Skin epidermis (tissue), 12 donors: ENCODE results near the gene KCTD15.
"Not testable (repeated sequence)": the region's sequence is repeated elsewhere in the genome, so short reads cannot be mapped to it uniquely, and the experiment has no call there.

Experiments
- H3K27ac ChIP-seq, 21 experiments: fragments of 200-600 bp; sonication (generic) in 11 of 21; one replicate each; pipeline ENCODE4 v1.5.0; 2020; ENCODE audit warnings: mild to moderate bottlenecking in 3 of 21, inconsistent platforms in 2 of 21, moderate library complexity in 2 of 21
- H3K4me3 ChIP-seq, 7 experiments: fragments of 200-600 bp; sonication (generic) in 2 of 7; one replicate each; pipeline ENCODE4 v1.5.0; 2020; ENCODE audit warnings: inconsistent platforms in 2 of 7, mild to moderate bottlenecking in 2 of 7, moderate library complexity in 1 of 7

Gene KCTD15

DNA sequence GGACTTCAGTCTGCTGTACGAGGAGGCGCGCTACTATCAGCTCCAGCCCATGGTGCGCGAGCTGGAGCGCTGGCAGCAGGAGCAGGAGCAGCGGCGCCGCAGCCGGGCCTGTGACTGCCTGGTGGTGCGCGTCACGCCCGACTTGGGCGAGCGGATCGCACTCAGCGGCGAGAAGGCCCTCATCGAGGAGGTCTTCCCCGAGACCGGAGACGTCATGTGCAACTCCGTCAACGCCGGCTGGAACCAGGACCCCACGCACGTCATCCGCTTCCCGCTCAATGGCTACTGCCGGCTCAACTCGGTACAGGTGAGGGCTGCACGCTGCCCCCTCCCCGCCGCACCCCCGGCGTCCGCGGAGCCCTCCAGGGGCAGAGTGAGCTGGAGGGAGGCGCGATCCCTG, 14.6 kb downstream of the KCTD15 start:
- H3K27ac ChIP-seq = no peak overlapping the region

DNA sequence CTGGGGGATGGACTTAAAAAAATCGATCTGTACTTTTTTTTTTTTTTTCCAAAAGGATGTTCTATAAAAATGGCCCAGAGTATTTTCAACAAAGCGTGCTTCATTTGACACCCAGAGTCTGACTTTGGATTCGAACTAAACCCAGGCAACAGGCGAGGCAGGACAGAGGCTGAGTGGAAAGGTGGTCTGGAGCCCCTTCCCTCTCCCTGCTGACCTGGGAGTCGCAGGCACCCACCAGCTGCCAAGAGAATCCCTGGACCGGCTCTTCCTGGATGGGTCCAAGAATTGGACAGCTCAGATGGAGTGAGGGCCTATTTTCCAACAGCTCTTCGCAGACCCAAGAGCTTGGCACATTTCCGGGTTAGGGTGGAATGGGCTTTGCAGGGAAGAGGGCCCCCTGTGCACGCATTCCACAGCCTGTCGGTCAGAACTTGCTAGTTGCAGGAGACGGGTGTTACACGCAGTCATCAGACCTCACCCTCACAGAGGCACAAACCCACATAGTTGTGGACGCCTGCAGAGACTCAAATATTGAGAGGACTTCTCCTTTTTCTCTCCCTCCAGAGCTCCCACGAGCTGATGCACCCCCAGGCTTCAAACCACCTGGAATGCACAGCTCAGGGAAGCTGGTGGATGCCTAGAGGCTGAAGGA, 15.2 kb downstream of the KCTD15 start:
- no peak overlapping the region for H3K27ac ChIP-seq
- H3K4me3 ChIP-seq = no peak overlapping the region

More for the DNA sequence above, 14.6 kb downstream of the KCTD15 start:
- H3K4me3 ChIP-seq = no peak overlapping the region

DNA sequence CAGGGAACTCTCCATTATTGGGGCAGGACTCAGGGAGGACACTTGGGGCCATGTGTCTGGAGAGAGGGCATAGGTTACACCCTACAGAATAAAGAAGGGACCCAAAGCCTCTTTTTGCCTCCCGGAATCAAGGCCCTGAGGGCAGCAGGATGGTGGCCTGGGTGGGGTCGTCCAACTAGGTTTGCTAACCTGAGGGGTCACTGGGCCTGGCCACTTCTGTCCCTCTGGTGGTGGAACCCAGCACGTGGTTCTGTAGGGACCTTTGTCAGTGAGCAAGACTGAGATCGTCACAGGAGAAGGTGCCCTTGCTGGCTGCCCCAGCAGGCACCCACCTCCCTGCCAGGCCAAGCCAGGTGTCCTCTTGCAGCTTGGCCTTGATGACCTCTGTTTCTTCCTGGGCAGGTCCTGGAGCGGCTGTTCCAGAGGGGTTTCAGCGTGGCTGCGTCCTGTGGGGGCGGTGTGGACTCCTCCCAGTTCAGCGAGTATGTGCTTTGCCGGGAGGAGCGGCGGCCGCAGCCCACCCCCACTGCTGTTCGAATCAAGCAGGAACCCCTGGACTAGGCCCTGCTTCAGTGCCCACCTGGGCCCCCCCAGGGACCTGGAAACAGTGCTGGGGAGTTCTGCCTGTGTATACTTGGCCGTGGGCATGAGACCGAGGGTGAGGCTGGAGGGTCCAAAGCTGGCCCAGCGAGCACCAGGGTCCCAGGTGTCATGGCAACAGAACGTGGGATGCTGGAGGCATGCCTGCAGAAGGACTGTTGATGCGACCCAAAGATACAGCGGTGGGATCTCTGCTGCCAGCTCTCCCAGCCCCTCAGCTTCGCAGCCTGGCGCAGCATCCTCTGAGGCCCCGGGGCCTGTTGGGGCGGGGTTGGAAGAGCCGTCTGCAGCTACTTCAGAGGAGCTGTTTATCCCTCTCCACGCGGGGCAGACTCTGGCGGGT, 16.0 kb downstream of the KCTD15 start:
- Histone ChIP-seq H3K4me3 (no peak overlapping the region), H3K27ac (no peak overlapping the region)

DNA sequence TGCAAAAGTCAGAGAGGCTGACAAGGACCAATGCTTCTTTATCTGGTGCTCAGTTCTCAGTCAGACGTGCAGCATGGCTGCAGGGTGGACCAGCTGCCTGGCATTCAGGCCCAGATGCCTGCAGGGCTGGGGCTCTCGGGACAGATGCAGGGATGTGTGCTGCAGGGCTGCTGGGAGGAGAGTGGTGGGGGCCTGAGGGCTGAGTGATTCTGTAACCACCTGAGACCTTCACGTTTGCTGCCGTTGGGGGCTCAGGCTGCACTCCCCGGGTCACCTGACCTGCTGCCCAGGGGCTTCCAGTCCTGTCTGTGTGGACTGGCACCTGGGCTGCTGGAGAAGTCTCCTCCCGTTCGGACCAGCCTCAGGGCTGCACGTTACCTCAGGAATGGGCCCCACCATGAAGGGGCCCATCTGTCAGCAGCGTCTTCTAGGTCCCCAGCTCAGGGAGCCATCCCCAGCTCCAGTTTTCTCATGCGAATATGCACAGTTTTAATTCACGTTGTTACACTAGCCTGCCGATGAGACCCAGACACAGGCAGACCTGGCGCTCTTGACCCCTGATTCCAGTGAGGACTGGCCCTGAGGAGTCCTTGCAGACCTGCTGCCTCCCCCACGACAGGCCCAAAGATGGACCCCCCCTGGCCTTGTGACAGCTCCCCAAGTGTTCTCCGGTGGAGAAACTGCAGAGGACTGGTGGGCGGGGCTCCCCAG, 16.9 kb downstream of the KCTD15 start:
- Histone ChIP-seq H3K27ac (no peak overlapping the region), H3K4me3 (no peak overlapping the region)

DNA sequence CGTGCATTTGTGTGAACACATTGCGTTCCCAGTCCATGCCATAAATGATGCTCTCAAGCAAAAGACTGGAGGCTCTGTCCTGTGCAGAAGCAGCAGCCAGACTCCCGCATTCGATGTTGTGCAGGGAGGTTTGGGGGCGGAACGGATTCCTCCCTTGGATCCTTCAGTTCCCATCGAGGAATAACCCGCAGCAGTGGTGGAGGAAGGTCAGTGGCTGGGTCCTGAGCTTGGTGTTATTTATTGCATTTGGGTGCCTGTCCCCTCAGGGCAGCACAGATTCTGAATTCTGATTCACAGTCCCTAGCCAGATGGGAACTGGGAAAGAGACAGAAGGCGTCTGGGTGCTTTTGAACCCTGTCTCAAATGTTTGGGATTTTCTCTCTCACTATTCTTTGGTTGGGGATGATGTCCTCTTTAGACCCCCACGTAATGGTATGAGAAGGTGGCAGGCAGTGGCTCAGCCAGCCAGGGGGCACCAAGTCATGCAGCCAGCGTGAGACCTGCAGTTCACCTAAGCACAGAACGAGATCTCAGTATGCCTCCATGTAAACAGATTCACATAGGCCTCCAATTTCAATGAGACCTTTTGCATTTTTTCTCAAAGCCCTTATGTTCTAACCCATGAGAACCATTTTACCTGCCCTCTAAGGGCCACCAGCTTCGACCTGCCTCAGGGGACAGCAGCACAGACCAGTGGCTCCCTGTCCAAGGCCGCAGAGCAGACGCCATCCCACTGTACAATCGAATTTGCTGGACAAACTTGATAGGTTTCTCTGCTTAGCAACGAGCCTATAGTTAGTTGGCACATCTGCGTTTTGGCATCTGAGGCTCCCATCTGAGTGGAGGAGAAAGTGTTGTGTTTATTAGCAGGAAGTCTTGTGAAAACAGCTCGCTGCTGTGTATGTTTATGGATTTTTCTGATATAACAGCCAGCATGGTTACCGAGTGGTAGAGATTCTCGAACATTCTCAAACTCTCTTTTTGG, 17.8 kb downstream of the KCTD15 start:
- H3K4me3 ChIP-seq = no peak overlapping the region
- H3K27ac ChIP-seq = peak overlapping the region in 2 of 21 experiments; percentile 15 to 27

DNA sequence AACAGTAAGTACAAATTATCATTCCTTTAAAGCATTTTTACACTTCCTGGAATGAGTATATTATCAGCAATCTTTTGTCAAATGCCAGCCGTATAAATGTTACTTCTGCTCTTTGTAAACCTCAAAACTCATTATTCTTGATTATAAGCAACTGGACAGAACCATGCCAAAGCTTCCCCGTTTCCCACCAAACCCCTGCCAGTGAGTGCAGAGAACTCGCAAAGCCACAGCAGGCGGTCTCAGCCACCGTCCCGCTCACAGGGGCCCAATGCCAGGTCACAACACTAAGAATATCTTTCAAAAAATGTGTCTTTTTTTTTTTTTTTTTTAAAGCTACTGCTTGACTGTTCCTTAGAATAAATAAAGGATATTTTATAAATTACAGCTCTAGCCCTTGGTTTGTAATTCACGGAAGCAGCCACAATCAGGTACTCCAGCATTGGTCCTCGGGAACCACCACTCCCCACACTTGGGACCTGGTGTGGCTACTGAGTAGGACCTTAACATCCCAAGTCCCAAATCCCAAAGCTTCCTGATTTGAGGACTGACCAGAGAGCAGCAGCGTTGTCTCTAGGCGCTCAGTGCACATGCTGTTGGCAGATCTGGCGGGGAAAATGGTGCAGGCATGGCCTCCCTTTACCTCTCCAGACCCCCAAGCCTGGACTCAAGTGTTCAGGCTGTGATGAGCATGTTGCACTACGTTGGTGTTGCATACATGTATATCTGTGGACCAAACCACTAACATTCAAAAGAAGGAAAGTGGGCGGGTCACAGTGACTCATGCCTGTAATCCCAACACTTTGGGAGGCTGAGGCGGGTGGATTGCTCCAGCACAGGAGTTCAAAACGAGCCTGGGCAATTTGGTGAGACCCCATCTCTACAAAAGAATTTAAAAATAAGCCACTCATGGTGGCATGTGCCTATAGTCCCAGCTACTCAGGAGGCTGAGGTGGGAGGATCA, 19.0 kb downstream of the KCTD15 start:
- Histone ChIP-seq H3K27ac (peak overlapping the region in 2 of 21 experiments; percentile 21 to 29), H3K4me3 (no peak overlapping the region)

DNA sequence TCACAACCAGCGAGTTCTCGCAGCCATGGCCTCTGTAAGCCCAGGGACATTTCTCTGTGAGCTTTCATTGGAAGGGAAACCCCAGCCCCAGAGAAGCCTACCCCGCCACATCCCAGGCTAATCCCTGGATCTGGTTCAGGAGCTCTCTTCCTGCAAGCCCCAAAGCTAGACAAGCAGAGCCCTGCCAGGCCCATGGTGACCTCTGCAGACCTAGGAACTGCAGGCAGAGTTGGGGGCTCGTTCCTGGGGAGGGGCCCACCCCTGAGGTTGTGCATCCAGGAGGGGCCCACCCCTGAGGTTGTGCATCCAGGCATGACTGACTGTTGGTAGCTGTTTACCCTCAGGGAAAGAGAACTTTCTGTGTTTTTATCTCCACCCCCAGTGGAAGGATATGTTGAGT, 21.7 kb downstream of the KCTD15 start:
- peak overlapping the region in 6 of 21 experiments; percentile 3 to 35 (median 20) for H3K27ac ChIP-seq
- H3K4me3 ChIP-seq = no peak overlapping the region

DNA sequence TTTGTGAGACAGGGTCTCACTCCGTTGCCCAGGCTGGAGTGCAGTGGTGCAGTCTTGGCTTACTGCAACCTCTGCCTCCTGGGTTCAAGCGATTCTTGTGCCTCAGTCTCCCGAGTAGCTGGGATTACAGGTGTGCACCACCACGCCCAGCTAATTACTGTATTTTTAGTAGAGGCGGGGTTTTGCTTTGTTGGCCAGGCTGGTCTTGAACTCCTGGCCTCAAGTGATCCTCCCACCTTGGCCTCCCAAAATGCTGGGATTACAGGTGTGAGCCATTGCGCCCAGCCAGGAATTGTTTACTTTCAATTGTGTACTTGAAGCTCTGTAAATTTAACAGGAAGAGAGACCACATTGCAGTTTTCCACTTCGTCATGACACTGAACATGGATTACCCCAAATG, 22.4 kb downstream of the KCTD15 start:
- not testable (repeated sequence) for H3K4me3 ChIP-seq
- H3K27ac ChIP-seq = peak overlapping the region in 18 of 21 experiments; percentile 73 to 98 (median 92)

DNA sequence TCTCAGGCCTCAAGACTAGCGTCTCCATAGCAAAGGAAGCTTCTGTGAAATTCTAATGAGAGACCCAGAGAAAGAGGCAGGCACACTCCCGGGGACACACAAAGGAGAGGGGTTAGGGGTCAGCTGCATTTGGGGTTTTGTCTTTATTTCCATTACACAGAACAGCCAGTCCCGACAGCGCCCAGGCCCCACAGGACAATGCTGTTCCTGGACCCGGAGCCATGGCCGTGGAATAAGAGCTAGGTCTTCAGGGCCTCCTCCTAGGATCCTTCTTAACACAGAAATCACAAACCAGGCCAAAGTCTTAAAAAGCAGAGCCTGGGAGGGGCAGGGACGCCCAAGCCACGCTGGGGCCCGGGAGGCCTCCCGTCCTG, 22.8 kb downstream of the KCTD15 start:
- Histone ChIP-seq H3K4me3 (peak overlapping the region; percentile 28 to 43 (median 34)), H3K27ac (peak overlapping the region in 20 of 21 experiments; percentile 73 to 98 (median 92))

DNA sequence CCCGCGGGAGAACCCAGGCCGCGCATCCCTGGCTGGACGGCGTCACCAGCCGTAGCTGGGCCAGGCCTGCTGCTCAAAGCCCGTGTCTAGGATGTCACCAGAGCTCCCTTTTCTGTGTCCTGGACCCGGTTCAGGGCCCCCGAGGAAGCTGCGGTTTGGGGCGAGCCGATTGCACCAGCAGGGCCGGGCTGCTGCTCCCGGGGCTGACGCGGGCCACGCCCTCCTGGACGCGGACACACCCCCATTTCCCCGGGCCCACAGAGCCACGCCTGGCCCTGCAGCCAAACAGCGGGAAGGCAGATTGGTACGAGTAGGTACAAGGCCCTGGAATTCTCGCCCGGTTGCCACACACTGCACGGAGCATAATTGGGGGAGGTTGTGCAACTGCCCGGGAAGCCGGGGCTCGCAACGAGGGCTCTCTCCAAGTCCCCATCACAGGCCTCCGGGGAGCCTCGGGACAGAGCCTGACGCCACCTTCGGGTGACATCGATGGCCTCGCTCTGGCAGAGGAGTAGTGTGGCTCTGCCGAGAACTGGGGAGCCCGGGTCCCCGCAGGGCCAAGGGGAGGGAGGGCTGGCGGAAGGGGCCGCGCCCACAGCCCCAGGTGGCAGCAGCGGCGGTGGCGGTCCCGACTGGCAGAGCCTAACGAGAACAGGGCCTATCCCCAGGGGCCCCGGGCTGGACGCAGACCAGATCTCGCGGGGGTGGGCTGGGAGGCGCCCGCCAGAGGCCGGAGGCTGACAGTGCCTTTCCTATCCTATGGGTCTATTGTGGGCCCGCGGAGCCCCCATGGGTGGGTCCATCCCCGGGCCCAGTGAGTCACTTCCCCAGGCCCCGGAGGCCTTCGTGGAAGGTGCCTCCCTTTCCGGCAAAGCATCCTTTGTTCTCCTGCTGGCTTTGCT, 23.5 kb downstream of the KCTD15 start:
- H3K4me3 ChIP-seq = peak overlapping the region; percentile 28 to 43 (median 34)
- H3K27ac ChIP-seq = peak overlapping the region; percentile 72 to 98 (median 92)

DNA sequence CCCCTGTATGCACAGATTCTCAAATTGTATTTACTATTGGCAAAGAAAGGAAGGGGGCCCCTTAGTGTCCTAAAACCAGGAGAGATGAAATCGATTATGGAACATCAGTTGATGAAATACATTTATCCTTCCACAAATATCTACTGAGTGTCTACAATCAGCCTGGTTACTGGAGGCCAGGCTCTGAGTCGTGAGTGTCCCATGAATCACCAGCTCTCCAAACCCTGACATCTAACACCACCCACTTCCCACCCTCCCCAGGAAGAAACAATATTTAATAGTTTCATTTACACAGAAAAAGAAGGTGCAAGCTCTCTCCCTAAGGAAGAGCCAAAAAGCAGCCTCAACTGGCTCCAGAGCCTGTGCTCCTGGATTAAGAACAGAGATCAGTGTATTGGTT, 25.2 kb downstream of the KCTD15 start:
- Histone ChIP-seq H3K4me3 (no peak overlapping the region), H3K27ac (peak overlapping the region in 8 of 21 experiments; percentile 87 to 95 (median 91))

DNA sequence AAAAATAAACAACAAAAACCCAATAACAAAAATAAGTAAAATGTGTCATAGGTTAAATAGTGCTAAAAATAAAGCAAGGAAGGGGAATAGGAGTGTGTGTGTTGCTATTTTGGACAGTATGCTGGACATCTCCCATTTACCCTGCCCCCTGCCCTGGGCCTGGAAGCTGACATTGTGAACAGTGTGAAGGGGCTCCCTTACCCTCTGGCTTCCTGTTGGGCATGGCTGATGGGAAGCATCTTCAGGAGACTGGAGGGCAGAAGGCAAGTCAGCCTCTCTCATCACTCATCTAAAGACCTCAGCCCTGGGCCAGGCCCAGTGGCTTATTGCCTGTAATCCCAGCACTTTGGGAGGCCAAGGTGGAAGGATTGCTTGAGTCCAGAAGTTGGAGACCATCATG, 26.7 kb downstream of the KCTD15 start:
- no peak overlapping the region for H3K27ac ChIP-seq

DNA sequence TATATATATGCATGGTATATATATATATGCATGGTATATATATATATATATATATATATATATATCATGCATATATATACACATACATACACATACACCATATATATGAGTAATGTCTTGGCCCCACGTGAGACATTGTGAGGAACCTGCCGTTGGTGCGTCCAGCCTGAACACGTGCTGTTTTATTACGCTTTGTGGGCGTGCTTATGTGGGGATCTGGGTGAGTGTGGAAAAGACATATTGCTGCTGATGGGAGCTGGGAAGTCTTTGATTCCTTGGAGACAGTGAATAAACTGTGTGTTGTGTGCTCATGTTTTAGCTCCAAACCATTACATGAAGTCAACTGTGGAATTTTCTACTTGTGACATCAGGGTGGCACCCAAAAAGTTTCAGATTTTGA, 28.9 kb downstream of the KCTD15 start:
- no peak overlapping the region for H3K27ac ChIP-seq
- no peak overlapping the region for H3K4me3 ChIP-seq

More for the DNA sequence above, 26.7 kb downstream of the KCTD15 start:
- no peak overlapping the region for H3K4me3 ChIP-seq

DNA sequence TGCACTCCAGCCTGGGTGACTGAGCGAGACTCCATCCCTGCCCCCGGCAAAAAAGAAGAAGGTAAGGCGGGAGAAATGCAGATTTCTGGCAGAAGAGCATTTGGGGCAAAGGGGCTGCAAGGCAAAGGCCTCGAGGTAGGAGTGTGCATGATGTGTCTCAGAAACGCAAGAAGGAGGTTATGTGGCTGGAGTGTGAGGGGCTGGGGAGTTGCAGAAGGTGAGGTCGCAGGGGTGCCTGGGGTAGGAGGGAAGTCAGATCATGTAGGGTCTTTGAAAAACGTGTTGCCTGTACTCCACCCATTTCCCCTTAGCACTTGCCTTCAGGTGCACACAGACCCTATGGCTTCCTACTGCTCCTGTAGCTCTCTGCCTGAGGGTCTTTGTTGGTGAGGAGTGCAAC, 29.9 kb downstream of the KCTD15 start:
- Histone ChIP-seq H3K4me3 (no peak overlapping the region), H3K27ac (no peak overlapping the region)

DNA sequence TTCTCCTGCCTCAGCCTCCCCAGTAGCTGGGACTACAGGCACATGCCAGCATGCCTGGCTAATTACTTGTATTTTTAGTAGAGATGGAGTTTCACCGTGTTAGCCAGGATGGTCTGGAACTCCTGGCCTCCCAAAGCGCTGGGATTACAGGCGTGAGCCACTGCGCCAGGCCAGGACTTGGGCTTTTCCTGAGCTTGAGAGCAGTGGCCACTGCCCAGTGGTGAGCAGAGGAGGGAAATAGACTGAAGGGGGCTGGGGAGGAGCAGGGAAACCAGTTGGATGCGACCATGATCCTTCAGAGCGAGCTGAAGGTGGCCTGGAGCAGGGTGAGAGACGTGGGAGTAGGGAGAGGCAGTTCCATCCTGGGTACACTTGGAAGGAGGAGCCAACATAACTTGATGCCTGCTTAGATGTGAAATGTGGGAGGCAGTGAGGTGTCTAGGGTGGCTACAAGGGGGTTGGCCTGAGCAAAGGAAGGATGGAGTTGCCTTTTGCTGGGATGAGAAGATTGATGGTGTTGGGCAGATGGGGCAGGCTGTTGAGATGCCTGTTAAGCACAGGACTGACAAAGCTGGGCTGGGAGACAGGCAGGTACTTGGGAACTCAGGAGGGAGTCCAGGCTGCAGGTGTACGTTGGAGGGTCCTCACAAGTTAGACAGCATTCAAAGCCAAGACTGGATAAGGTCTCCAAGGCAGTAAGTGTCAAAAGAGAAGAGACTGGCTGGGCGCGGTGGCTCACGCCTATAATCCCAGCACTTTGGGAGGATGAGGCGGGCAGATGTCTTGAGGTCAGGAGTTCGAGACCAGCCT, 31.8 kb downstream of the KCTD15 start:
- Histone ChIP-seq H3K4me3 (no peak overlapping the region), H3K27ac (no peak overlapping the region)

DNA sequence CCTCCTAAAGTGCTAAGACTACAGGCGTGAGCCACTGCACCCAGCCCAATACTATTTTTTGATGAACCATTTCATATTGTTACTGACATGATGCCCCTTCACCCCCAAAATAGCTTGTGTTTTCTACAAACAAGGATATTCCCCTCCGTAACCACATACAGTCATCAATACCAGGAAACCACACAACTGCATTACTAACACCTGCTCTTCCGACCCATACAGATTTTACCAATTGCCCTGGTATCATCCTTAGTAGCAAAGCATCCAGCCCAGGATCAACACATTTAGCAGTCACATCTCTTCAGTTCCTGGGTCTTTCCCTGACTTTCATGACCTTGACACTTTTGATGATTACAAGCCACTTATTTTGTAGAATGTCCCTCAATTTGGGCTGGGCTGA, 33.6 kb downstream of the KCTD15 start:
- H3K27ac ChIP-seq = no peak overlapping the region

More for the DNA sequence above, 33.6 kb downstream of the KCTD15 start:
- no peak overlapping the region for H3K4me3 ChIP-seq
